HepG2 (cell line): ENCODE data around the gene ATG4B. TPM values are rescaled to one million over a fixed set of nuclear protein-coding genes. Genes with fewer than 3 reads are reported as not detected.
A peak's percentile ranks its signal among the peaks of the same experiment; 100 is the strongest.

Source experiments
- AHDC1 ChIP-seq: sonication (generic); formaldehyde crosslinking; IDR thresholded peaks from 2 replicates; pipeline ENCODE4 v1.5.1; 2020; ENCODE audit warnings: mild to moderate bottlenecking, missing genetic modification reagents, borderline replicate concordance
- CBX1 ChIP-seq: IDR thresholded peaks from one replicate; pipeline ENCODE4 v1.6.1; 2016; ENCODE audit warnings: antibody characterized with exemption, low read depth
- DNMT3B ChIP-seq: conservative IDR thresholded peaks from 2 replicates; pipeline ENCODE4 v1.6.1; 2016; ENCODE audit warnings: missing biosample characterization, control low read depth
- FOXK1 ChIP-seq: sonication (generic); formaldehyde crosslinking; IDR thresholded peaks from 2 replicates; pipeline ENCODE4 v1.4.0; 2020; ENCODE audit warnings: low read depth, missing genetic modification reagents, borderline replicate concordance
- GATAD2A ChIP-seq: IDR thresholded peaks from 2 replicates; pipeline ENCODE4 v1.6.1; 2016
- GPN1 ChIP-seq: sonication (generic); formaldehyde crosslinking; IDR thresholded peaks from 2 replicates; pipeline ENCODE4 v1.5.1; 2020; ENCODE audit warnings: missing genetic modification reagents, borderline replicate concordance
- KDM5B ChIP-seq: sonication (generic); formaldehyde crosslinking; IDR thresholded peaks from 2 replicates; pipeline ENCODE4 v1.4.0; 2020; ENCODE audit warnings: missing genetic modification reagents, mild to moderate bottlenecking, borderline replicate concordance
- MAFK ChIP-seq, 2 experiments: IDR thresholded peaks in 1 of 2; conservative IDR thresholded peaks in 1 of 2; 2 replicates each; pipeline ENCODE4 v1.6.1; 2011; ENCODE audit warnings: improper control_type of control experiment in 2 of 2, low read length in 2 of 2
- SIN3A ChIP-seq: IDR thresholded peaks from 2 replicates; pipeline ENCODE4 v1.6.1; 2011; ENCODE audit warnings: low read depth, mild to moderate bottlenecking, control low read depth, low read length, borderline replicate concordance
- ZNF224 ChIP-seq: sonication (generic); formaldehyde crosslinking; IDR thresholded peaks from 2 replicates; pipeline ENCODE4 v1.5.0; 2020; ENCODE audit warnings: mild to moderate bottlenecking, missing genetic modification reagents
- ZNF30 ChIP-seq: sonication (generic); formaldehyde crosslinking; IDR thresholded peaks from 2 replicates; pipeline ENCODE4 v1.5.0; 2020; ENCODE audit warnings: mild to moderate bottlenecking, missing genetic modification reagents
- ZNF770 ChIP-seq: sonication (generic); formaldehyde crosslinking; IDR thresholded peaks from 2 replicates; pipeline ENCODE4 v1.5.0; 2020; ENCODE audit warnings: mild to moderate bottlenecking, missing genetic modification reagents
- ZSCAN31 ChIP-seq: sonication (generic); formaldehyde crosslinking; IDR thresholded peaks from 2 replicates; pipeline ENCODE4 v1.5.0; 2020; ENCODE audit warnings: low read depth, mild to moderate bottlenecking, missing genetic modification reagents
- polyA plus RNA-seq, 8 experiments: library from polyadenylated mRNA; depleted of rRNA in 3 of 8; stranded (reverse) in 7 of 8; unstranded in 1 of 8; fragments of >200 nt; fragmentation: Illumina TruSeq in 4 of 8; extraction: Trizol in 4 of 8; gene quantifications; 2 replicates each; pipeline versions ENCODE4 v1.2.1 to v1.2.3, GENCODE V29; 2011 to 2016; ENCODE audit warnings: low read depth in 4 of 8, missing spikeins in 1 of 8, mixed read lengths in 1 of 8; ENCODE audit not compliant: insufficient read depth in 1 of 8
- total RNA-seq, 5 experiments: library from RNA; depleted of rRNA; stranded (reverse); fragments of >200 nt; fragmentation: Illumina TruSeq; extraction: Trizol; gene quantifications; 2 replicates each; pipeline ENCODE4 v1.2.3, GENCODE V29; 2016; ENCODE audit warnings: low read depth in 1 of 5
- TF ChIP-seq, protein P1 (sequence below): sonication (generic); formaldehyde crosslinking; IDR thresholded peaks from 2 replicates; pipeline ENCODE4 v1.4.0; 2020; ENCODE audit warnings: missing genetic modification reagents

ATG4B gene
- total and polyA plus RNA-seq, 2 of the 13 experiments (the other 11 are each of a cell fraction or from before 2014, with no cell fraction given): 95.5 to 239 TPM

DNA sequence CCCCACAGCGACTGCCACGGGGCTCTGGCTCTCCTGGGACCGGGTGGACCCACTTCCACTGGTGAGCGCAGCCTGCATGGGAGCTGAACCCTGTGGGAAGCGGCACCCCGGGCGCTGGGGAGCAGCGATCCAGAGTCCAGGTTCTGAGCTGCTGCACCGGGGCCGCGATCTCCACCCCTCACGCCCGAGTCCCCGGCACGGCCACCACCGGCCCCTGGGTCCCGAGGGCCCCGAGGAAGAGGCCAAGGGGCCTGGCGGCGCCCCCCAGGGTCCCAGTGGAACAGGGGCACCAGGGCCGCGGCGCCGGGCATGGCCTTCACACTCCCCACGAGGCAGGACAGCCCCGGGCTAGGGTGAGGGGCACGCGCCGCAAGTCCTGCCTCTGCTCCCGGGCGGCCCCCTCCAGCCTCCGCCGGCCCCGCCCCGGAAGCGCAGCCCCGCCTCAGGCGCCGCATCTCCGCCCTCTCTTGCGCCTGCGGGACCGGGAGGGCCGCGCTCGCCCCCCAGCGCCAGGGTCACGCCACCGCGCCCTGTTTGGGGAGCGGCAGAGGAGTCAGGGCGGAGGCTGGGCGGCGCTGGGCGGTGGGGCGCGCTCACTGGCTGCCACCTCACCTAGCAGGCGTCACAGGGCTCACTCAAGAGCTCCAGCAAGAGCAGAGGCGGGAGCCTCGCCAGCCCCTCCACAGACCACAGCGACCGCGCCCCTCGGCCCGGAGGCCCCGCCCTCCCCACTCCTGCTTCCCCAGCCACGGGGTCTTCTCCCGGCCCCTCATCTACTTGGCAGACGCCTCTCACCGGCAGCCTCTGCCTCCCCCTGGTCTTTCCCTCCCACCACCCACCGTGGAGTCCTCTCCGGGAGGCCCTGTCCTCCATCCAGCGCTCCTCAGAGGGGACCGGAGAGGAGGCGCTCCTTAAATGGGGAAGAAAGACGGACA, 27.4 kb upstream of the ATG4B start (continued):
- TF ChIP-seq, protein P1, sequence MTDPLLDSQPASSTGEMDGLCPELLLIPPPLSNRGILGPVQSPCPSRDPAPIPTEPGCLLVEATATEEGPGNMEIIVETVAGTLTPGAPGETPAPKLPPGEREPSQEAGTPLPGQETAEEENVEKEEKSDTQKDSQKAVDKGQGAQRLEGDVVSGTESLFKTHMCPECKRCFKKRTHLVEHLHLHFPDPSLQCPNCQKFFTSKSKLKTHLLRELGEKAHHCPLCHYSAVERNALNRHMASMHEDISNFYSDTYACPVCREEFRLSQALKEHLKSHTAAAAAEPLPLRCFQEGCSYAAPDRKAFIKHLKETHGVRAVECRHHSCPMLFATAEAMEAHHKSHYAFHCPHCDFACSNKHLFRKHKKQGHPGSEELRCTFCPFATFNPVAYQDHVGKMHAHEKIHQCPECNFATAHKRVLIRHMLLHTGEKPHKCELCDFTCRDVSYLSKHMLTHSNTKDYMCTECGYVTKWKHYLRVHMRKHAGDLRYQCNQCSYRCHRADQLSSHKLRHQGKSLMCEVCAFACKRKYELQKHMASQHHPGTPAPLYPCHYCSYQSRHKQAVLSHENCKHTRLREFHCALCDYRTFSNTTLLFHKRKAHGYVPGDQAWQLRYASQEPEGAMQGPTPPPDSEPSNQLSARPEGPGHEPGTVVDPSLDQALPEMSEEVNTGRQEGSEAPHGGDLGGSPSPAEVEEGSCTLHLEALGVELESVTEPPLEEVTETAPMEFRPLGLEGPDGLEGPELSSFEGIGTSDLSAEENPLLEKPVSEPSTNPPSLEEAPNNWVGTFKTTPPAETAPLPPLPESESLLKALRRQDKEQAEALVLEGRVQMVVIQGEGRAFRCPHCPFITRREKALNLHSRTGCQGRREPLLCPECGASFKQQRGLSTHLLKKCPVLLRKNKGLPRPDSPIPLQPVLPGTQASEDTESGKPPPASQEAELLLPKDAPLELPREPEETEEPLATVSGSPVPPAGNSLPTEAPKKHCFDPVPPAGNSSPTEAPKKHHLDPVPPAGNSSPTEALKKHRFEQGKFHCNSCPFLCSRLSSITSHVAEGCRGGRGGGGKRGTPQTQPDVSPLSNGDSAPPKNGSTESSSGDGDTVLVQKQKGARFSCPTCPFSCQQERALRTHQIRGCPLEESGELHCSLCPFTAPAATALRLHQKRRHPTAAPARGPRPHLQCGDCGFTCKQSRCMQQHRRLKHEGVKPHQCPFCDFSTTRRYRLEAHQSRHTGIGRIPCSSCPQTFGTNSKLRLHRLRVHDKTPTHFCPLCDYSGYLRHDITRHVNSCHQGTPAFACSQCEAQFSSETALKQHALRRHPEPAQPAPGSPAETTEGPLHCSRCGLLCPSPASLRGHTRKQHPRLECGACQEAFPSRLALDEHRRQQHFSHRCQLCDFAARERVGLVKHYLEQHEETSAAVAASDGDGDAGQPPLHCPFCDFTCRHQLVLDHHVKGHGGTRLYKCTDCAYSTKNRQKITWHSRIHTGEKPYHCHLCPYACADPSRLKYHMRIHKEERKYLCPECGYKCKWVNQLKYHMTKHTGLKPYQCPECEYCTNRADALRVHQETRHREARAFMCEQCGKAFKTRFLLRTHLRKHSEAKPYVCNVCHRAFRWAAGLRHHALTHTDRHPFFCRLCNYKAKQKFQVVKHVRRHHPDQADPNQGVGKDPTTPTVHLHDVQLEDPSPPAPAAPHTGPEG (CRISPR knock-in tag): peak; percentile 64; the same call in 1 of the 2 replicates
- TF ChIP-seq ZSCAN31 (CRISPR knock-in tag) (peak; percentile 96), SIN3A (peak; percentile 69; the same call in 1 of the 2 replicates), ZNF224 (CRISPR knock-in tag) (peak; percentile 81; the same call in 1 of the 2 replicates), FOXK1 (peak; percentile 56; the same call in 1 of the 2 replicates), DNMT3B (CRISPR knock-in tag) (no peak), CBX1 (peak; percentile 25), ZNF770 (peak; percentile 97), ZNF30 (CRISPR knock-in tag) (no peak), KDM5B (peak; percentile 83), MAFK (conservative IDR thresholded peaks at IDR 0.05 in 1 of 2, IDR thresholded peaks at IDR 0.05 in 1 of 2; ENCODE audit: low read length in 2 of 2) (no peak), GPN1 (no peak), GATAD2A (peak; percentile 31; the same call in 1 of the 2 replicates), AHDC1 (CRISPR knock-in tag) (no peak)
